Stimulated activated naive B cell treated with anti-CD40 and anti-IgM and Interleukin-4, amounts not matched to agents 10 μg/mL and 1 μg/mL and 100 μg/mL, for 72 hours (primary cell): ENCODE measurements around the gene RHOF.

Experiments used
- ATAC-seq, 2 donors: fragments of 150-1000 bp; cut with Tn5 transposase; replicated peaks; 2 replicates each; pipeline ENCODE4 v1.10.0; 2021; ENCODE audit warnings: moderate library complexity in 1 of 2
- DNase-seq: peaks from one replicate; pipeline ENCODE4 v3.0.0; 2021
- H3K27ac Mint-ChIP-seq: one replicate; pipeline ENCODE4 v1.8.0; 2022; ENCODE audit warnings: mild to moderate bottlenecking, mixed read lengths
- H3K27me3 Mint-ChIP-seq, 2 donors: one replicate each; pipeline ENCODE4 v1.8.0; 2022; ENCODE audit warnings: mixed read lengths in 2 of 2
- H3K36me3 Mint-ChIP-seq, 2 donors: one replicate each; pipeline ENCODE4 v1.8.0; 2022; ENCODE audit warnings: mixed read lengths in 2 of 2, mild to moderate bottlenecking in 1 of 2
- H3K4me1 Mint-ChIP-seq, 2 donors: one replicate each; pipeline ENCODE4 v1.8.0; 2022; ENCODE audit warnings: mixed read lengths in 2 of 2, mild to moderate bottlenecking in 1 of 2
- H3K4me3 Mint-ChIP-seq, 2 donors: one replicate each; pipeline ENCODE4 v1.8.0; 2022; ENCODE audit warnings: mild to moderate bottlenecking in 2 of 2, mixed read lengths in 2 of 2, moderate library complexity in 1 of 2
- H3K9me3 Mint-ChIP-seq, 2 donors: one replicate each; pipeline ENCODE4 v1.8.0; 2022; ENCODE audit warnings: mixed read lengths in 2 of 2, mild to moderate bottlenecking in 1 of 2

The RHOF gene

DNA sequence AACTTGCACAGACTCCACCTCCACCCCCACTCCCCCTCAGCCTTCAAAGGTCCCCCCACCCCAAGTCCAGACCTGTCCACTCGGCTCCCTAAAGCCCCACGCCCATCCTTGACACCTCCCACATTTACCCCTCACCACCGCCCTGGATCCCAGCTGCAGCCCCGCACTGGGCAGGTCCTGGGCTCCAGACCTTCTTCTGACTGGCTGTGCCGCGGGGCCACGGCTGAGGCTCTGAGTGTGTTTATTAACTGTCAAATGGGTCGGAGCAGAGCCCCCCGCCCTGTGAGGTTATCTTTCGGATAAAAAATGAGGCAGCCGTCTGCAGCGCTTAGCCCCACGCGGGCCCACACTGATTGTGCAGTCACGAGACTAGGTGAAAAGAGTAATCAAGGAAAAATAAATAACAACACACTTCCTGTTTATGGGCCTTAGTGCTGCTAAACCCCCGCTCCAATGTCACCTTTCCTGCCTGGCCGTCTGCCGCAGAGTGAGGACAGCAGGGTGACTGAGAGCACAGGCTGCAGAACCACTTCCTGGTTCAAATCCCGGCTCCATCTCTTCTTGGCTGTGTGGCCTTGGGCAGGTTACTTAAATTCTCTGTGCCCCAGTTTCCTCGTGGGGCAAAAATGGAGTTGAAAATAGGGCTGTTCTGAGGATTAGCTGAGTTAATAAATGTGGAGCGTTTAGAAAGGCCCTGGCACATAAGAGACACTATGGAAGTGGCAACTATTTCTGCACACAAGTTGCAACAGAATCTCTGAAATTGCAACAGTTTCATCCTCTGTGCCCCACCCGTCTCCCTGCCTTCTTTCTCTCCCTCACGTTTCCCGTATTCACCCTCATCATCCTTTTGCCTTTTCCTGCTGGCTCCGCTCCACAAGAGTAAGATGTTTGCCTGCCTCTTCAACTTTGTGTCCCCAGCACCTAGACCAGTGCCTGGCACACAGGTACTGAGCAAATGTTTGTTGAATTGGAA, 19.7 kb upstream of the RHOF start:
- Mint-ChIP-seq H3K36me3 (peaks cover 65 to 69% of the 10 kb centered on the region in 2 donors), H3K9me3 (no peaks in the 10 kb centered on the region), H3K27ac (peak overlapping the region; percentile 20), H3K27me3 (no peaks in the 10 kb centered on the region), H3K4me1 (peaks cover 29 to 48% of the 10 kb centered on the region in 2 donors), H3K4me3 (peak overlapping the region; percentile 87 to 91)
- no peak for DNase-seq
- ATAC-seq, result no peak

DNA sequence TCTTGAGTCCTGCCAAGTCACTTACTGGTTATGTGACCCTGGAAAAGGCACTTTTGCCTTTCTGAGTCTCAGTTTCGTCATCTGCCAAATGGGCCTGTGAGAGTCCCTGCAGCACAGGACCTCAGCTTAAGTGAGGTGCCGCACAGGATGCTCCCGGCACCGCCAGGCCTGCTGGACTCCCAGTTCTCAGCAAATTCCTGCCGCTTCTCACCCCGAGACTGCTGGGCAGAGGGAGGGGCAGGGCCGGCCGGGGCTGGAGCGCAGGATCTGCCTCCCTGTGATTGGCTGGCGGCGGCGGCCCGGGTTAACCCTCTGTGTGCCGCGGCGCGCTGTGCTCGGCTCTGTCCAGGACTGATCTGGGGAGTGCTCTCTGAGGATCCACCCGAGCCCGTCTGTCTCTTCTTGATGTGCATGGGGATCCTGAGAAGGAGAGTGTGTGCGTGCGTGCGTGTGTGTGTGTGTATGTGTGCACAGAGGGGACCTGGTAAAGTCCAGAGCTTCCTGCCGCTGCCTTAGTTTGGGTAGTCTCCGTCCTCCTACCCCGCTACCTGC, 18.9 kb upstream of the RHOF start:
- Mint-ChIP-seq H3K4me1 (peaks cover 32 to 56% of the 10 kb centered on the region in 2 donors), H3K27ac (peak overlapping the region; percentile 71), H3K36me3 (peaks cover 59 to 61% of the 10 kb centered on the region in 2 donors), H3K9me3 (no peaks in the 10 kb centered on the region), H3K27me3 (no peaks in the 10 kb centered on the region), H3K4me3 (peak overlapping the region; percentile 87 to 91)
- ATAC-seq, result peak; percentile 31 to 32
- DNase-seq, result no peak

DNA sequence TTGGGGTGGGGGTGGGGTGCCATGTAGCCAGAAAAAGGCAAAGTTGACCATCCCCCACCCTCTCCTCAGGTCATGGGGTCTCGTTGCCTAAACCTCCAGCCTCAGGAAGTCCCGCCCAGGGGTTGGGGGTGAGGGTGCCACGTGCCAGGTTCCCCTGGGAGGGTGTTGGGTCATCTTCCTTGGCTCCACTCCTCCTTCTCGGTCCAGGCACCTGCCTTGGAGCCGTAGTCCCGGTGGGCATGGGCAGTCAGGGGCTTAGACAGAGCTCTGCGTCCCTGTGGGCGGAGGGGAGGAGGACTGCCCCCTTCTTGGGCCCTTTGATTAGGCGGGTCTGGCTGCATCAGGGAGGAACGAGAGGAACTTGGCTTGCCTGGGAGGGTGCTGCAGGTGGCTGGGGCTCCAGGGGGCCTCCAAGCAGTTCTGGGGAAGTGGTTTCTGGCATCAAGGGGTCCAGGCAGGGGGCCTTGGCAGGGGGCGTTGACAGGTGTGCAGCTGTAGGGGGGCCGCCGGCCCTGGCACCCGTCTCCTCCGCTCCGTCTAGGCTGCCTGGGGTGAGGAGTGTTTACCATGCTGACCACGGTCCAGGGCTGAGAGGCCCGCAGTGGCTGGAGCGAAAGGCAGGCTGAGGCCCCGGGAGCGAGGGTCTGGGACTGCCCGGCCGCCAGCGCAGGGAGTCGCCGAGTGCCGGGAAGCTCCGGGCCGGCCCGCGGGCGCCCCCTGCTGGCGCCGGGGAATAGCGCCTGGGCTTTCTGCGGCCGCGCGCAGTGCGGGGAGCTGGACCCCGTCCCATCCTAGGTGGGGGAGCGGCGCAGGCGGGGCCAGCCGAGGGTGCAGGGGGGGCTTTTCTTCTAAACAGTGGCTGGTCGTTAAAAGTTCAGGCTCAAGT, 18.2 kb upstream of the RHOF start:
- ATAC-seq (peak; percentile 89 to 91), DNase-seq (peak; percentile 53)
- Mint-ChIP-seq H3K4me3 (peak overlapping the region; percentile 87 to 91), H3K27me3 (no peaks in the 10 kb centered on the region), H3K4me1 (peaks cover 34 to 63% of the 10 kb centered on the region in 2 donors), H3K36me3 (peaks cover 55 to 59% of the 10 kb centered on the region in 2 donors), H3K27ac (peak overlapping the region; percentile 90), H3K9me3 (no peaks in the 10 kb centered on the region)

DNA sequence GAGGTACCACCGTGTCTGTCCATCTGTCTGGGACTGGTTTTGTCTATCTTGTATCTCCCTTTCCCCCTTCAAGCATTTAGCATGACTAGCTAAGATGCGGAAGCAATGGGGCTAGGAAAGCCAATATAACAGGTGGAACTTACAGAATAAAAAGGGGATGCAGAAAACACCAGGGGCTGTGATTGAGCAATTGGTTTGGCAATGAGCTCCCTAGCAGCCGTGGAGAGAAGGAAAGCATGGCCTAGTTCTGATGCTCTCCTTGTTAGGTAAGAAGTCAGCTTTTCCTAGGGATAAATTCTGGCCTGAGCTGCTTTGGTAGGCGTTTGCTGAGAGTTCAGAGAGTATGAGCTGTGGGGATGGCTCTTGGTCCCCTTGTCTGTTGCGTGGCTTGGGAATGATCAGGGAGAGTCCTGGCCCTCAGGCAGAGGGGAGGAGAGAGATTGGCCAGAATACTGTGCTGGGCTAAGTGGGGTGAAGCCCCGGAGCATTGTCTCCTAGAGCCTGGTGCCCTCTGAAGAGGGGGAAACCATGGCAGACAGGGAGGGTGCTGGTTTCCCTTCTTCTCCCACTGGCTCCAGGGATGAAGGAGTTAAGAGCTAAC, 17.4 kb upstream of the RHOF start:
- H3K9me3 Mint-ChIP-seq, result no peaks in the 10 kb centered on the region
- H3K4me1 Mint-ChIP-seq, result peaks cover 37 to 71% of the 10 kb centered on the region in 2 donors

DNA sequence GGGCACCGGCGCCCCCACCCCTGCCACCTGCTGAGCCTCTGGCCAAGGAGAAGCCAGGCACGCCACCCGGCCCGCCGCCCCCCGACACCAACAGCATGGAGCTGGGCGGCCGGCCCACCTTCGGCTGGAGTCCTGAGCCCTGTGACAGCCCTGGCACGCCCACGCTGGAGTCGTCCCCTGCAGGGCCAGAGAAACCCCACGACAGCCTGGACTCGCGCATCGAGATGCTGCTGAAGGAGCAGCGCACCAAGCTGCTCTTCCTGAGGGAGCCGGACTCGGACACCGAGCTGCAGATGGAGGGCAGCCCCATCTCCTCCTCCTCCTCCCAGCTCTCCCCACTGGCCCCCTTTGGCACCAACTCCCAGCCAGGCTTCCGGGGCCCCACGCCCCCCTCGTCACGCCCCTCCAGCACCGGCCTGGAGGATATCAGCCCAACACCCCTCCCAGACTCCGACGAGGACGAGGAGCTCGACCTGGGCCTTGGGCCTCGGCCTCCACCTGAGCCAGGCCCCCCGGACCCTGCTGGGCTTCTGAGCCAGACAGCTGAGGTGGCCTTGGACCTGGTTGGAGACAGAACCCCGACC, 16.8 kb upstream of the RHOF start:
- H3K27me3 Mint-ChIP-seq, result no peaks in the 10 kb centered on the region
- DNase-seq (no peak), ATAC-seq (no peak)
- peaks cover 53 to 61% of the 10 kb centered on the region in 2 donors for H3K36me3 Mint-ChIP-seq
- H3K4me1 Mint-ChIP-seq, result peaks cover 41 to 76% of the 10 kb centered on the region in 2 donors
- no peaks in the 10 kb centered on the region for H3K9me3 Mint-ChIP-seq
- H3K27ac Mint-ChIP-seq, result peak overlapping the region; percentile 31
- H3K4me3 Mint-ChIP-seq, result no peak overlapping the region

More for the DNA sequence above, 17.4 kb upstream of the RHOF start:
- no peak for DNase-seq
- Mint-ChIP-seq H3K4me3 (peak overlapping the region; percentile 87 to 91), H3K36me3 (peaks cover 56 to 59% of the 10 kb centered on the region in 2 donors), H3K27ac (peak overlapping the region; percentile 90), H3K27me3 (no peaks in the 10 kb centered on the region)
- ATAC-seq, result no peak

- Mint-ChIP-seq H3K27ac (no peak overlapping the region), H3K4me3 (no peak overlapping the region), H3K27me3 (no peaks in the 10 kb centered on the region), H3K9me3 (no peaks in the 10 kb centered on the region), H3K36me3 (peaks cover 51 to 58% of the 10 kb centered on the region in 2 donors), H3K4me1 (peaks cover 41 to 80% of the 10 kb centered on the region in 2 donors)
- ATAC-seq (no peak), DNase-seq (no peak)
Measured at GRCh38 chr12:121809712-121810116, 16.2 kb upstream of the RHOF start.

DNA sequence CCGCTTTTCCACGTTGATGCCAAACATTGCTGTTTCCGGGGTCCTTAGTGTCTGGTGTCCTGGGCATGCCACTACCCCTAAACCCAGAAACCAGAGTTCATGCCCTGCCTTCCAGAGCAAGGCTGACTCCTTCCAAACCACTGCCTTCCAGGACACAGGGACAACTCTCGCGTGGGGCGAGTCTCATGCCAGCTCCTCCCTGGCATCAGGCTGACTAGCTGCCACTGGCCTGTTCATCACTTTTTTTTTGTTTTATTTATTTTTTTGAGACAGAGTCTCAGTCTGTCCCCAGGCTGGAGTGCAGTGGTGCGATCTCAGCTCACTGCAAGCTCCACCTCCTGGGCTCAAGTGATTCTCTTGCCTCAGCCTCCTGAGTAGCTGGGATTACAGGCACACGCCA, 15.1 kb upstream of the RHOF start:
- Mint-ChIP-seq H3K9me3 (no peaks in the 10 kb centered on the region), H3K27me3 (no peaks in the 10 kb centered on the region), H3K36me3 (peaks cover 46 to 53% of the 10 kb centered on the region in 2 donors), H3K4me1 (peaks cover 40 to 80% of the 10 kb centered on the region in 2 donors), H3K27ac (peak overlapping the region; percentile 79), H3K4me3 (no peak overlapping the region)
- ATAC-seq (no peak), DNase-seq (no peak)

- H3K27me3 Mint-ChIP-seq, result no peaks in the 10 kb centered on the region
- no peak for ATAC-seq
- DNase-seq, result no peak
- H3K27ac Mint-ChIP-seq, result no peak overlapping the region
- H3K36me3 Mint-ChIP-seq, result peaks cover 38 to 48% of the 10 kb centered on the region in 2 donors
- H3K9me3 Mint-ChIP-seq, result no peaks in the 10 kb centered on the region
- H3K4me3 Mint-ChIP-seq, result peak overlapping the region; percentile 54 to 69
- peaks cover 33 to 72% of the 10 kb centered on the region in 2 donors for H3K4me1 Mint-ChIP-seq
Measured at GRCh38 chr12:121807642-121808347, 14.3 kb upstream of the RHOF start.

GRCh38 chr12:121806546-121807423, 13.3 kb upstream of the RHOF start:
- Mint-ChIP-seq H3K27me3 (no peaks in the 10 kb centered on the region), H3K9me3 (no peaks in the 10 kb centered on the region), H3K4me1 (peaks cover 30 to 68% of the 10 kb centered on the region in 2 donors), H3K27ac (peak overlapping the region; percentile 94), H3K36me3 (peaks cover 35 to 49% of the 10 kb centered on the region in 2 donors), H3K4me3 (peak overlapping the region; percentile 89 to 99)
- DNase-seq (no peak), ATAC-seq (no peak)

DNA sequence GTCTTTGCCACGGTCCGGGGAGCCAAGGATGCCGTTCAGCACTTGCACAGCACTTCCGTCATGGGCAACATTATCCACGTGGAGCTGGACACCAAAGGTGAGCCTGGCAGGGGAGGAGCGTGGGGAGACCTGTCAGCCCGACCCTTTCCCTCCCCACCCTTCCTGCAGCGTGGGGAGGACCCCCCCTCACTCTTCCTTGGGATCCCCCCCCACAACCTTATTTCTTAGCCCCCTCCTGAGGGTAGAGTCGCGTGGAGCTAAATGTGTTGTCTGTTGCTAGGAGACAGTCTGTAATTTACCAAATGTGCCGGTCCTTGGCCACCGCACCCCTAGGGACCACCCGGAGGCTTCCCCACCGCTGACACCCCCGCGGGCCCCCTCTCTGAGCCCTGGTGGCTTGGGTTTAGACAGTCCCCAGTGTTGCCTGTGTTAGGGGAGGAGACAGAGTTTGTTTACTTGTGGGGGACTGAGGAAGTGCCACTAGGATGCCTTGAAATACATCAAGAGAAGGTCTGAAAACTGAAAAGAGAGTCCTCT, 12.6 kb upstream of the RHOF start:
- H3K36me3 Mint-ChIP-seq, result peaks cover 37 to 51% of the 10 kb centered on the region in 2 donors
- H3K4me3 Mint-ChIP-seq, result peak overlapping the region; percentile 89 to 99
- no peak for DNase-seq
- H3K27ac Mint-ChIP-seq, result peak overlapping the region; percentile 94
- peaks cover 30 to 68% of the 10 kb centered on the region in 2 donors for H3K4me1 Mint-ChIP-seq
- ATAC-seq, result no peak
- no peaks in the 10 kb centered on the region for H3K27me3 Mint-ChIP-seq
- H3K9me3 Mint-ChIP-seq, result no peaks in the 10 kb centered on the region

GRCh38 chr12:121805171-121806008, 11.9 kb upstream of the RHOF start:
- peaks cover 37 to 48% of the 10 kb centered on the region in 2 donors for H3K36me3 Mint-ChIP-seq
- peak overlapping the region; percentile 98 for H3K27ac Mint-ChIP-seq
- DNase-seq (no peak), ATAC-seq (no peak)
- H3K4me1 Mint-ChIP-seq, result peaks cover 26 to 62% of the 10 kb centered on the region in 2 donors
- H3K27me3 Mint-ChIP-seq, result no peaks in the 10 kb centered on the region
- H3K4me3 Mint-ChIP-seq, result peak overlapping the region; percentile 97 to 99
- H3K9me3 Mint-ChIP-seq, result no peaks in the 10 kb centered on the region
